Measurements from ENCODE around the gene BRMS1L.

Gene BRMS1L

DNA sequence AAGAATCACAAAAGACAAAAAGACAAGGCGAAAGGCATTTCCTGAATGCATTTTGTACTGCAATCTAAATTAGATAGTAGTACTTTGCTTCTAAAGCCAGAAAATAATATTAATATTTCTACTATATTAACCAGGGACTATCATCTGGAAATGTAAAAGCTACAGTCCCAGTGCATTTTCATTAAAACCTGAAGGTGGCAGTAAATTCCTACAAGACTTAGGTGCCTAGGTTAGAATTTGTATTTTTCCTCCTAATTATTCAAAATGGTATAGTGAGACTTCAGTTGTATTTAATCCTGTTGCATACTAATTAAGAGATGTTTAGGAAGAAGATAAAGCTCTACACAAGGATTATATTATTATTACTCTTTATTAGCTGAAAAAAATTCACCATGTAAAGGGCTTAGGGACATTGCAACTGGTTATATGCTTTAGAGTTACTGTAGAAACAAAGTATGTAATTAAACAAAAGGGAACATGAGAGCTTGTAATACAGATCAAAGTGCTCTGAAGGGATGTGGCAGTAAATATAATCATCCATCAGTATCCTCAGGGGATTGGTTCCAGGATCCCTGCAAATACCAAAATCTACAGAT is 53.6 kb downstream of the BRMS1L start:
- no peak for DNase-seq
- TF ChIP-seq EZH2 (IDR thresholded peaks at IDR 0.05; ENCODE audit: borderline replicate concordance, low read depth, low read length, severe bottlenecking): no peak
- TF ChIP-seq, protein P1, sequence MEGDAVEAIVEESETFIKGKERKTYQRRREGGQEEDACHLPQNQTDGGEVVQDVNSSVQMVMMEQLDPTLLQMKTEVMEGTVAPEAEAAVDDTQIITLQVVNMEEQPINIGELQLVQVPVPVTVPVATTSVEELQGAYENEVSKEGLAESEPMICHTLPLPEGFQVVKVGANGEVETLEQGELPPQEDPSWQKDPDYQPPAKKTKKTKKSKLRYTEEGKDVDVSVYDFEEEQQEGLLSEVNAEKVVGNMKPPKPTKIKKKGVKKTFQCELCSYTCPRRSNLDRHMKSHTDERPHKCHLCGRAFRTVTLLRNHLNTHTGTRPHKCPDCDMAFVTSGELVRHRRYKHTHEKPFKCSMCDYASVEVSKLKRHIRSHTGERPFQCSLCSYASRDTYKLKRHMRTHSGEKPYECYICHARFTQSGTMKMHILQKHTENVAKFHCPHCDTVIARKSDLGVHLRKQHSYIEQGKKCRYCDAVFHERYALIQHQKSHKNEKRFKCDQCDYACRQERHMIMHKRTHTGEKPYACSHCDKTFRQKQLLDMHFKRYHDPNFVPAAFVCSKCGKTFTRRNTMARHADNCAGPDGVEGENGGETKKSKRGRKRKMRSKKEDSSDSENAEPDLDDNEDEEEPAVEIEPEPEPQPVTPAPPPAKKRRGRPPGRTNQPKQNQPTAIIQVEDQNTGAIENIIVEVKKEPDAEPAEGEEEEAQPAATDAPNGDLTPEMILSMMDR (IDR thresholded peaks at IDR 0.05; ENCODE audit: borderline replicate concordance, extremely low read depth, low read length, poor library complexity, severe bottlenecking): peak; percentile 79

DNA sequence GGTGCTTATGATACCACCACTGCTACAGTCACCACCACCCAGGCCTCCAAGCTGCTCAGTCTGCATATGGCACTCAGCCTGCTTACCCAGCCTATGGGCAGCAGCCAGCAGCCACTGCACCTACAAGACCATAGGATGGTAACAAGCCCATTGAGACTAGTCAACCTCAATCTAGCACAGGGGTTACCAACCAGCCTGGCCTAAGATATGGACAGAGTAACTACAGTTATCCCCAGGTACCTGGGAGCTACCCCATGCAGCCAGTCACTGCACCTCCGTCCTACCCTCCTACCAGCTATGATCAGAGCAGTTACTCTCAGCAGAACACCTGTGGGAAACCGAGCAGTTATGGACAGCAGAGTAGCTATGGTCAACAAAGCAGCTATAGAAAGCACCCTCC is 55.1 kb downstream of the BRMS1L start:
- Histone ChIP-seq H2AFZ (ENCODE audit: low read depth, low read length) (no peak overlapping the region), H3K9me3 (ENCODE audit: insufficient read depth, low read length, severe bottlenecking) (no peaks in the 10 kb centered on the region), H3K4me3 (ENCODE audit: low read depth in 1 of 2, low read length in 2 of 2) (no peak overlapping the region), H3K4me2 (ENCODE audit: insufficient read depth, low read length) (no peak overlapping the region), H3K36me3 (ENCODE audit: insufficient read depth, low read length) (no peaks in the 10 kb centered on the region), H3K4me1 (ENCODE audit: insufficient read depth, low read length) (no peaks in the 10 kb centered on the region), H4K20me1 (ENCODE audit: insufficient read depth, low read length) (no peaks in the 10 kb centered on the region), H3K9ac (ENCODE audit: low read depth, low read length) (no peak overlapping the region), H3K27me3 (ENCODE audit: insufficient read depth, low read length, poor library complexity) (no peaks in the 10 kb centered on the region), H3K79me2 (ENCODE audit: insufficient read depth, low read length) (no peaks in the 10 kb centered on the region), H3K27ac (ENCODE audit: low read length) (no peak overlapping the region)
- TF ChIP-seq, protein P1 (IDR thresholded peaks at IDR 0.05; ENCODE audit: borderline replicate concordance, extremely low read depth, low read length, poor library complexity, severe bottlenecking): no peak
- TF ChIP-seq EZH2 (IDR thresholded peaks at IDR 0.05; ENCODE audit: borderline replicate concordance, low read depth, low read length, severe bottlenecking): no peak
- ATAC-seq (ENCODE audit: insufficient read depth, low read depth) (no peak), DNase-seq (no peak)

More for the DNA sequence above, 53.6 kb downstream of the BRMS1L start:
- no peaks in the 10 kb centered on the region for H3K79me2 ChIP-seq (ENCODE audit: insufficient read depth, low read length)
- no peak overlapping the region for H2AFZ ChIP-seq (ENCODE audit: low read depth, low read length)
- peak; percentile 58; the same call in 2 of the 3 replicates for ATAC-seq (ENCODE audit: insufficient read depth, low read depth)
- H4K20me1 ChIP-seq (ENCODE audit: insufficient read depth, low read length): no peaks in the 10 kb centered on the region
- no peaks in the 10 kb centered on the region for H3K4me1 ChIP-seq (ENCODE audit: insufficient read depth, low read length)
- H3K9me3 ChIP-seq (ENCODE audit: insufficient read depth, low read length, severe bottlenecking): no peaks in the 10 kb centered on the region
- no peaks in the 10 kb centered on the region for H3K27me3 ChIP-seq (ENCODE audit: insufficient read depth, low read length, poor library complexity)
- H3K4me3 ChIP-seq (ENCODE audit: low read depth in 1 of 2, low read length in 2 of 2): no peak overlapping the region
- no peaks in the 10 kb centered on the region for H3K36me3 ChIP-seq (ENCODE audit: insufficient read depth, low read length)
- H3K9ac ChIP-seq (ENCODE audit: low read depth, low read length): no peak overlapping the region
- no peak overlapping the region for H3K27ac ChIP-seq (ENCODE audit: low read length)
- H3K4me2 ChIP-seq (ENCODE audit: insufficient read depth, low read length): no peak overlapping the region

DNA sequence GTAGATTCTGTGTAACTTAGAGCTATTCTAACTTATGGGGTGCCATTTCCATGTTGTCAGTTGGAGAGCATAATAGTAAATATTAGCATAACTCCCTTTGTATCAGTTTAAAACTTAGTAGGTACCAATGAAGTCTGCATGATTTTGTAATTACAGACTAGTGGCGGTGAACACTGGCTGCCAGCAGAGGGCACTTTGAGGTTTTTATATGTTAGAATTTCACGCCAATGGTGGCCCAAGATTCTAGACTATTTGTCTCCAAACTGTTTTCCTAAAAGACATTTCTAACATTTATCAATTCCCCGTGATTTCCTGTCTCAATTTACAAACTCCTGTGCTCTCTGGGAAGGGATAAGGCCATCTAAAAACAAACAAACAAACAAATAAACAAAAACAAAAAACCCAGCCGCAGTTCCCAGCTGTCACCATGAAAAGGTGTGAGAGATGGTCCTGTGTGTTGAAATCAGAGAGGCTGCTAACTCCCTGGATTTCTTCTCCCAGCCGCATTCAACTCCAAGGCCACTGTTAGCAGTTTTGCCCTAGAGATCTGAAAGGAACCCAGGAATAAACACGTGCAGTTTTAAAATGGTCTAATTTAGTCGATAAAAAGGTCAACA is 57.6 kb downstream of the BRMS1L start:
- no peak overlapping the region for H3K9ac ChIP-seq (ENCODE audit: low read depth, low read length)
- DNase-seq (peak; percentile 54), ATAC-seq (ENCODE audit: insufficient read depth, low read depth) (peak; percentile 70)
- H3K4me2 ChIP-seq (ENCODE audit: insufficient read depth, low read length): no peak overlapping the region
- no peaks in the 10 kb centered on the region for H4K20me1 ChIP-seq (ENCODE audit: insufficient read depth, low read length)
- TF ChIP-seq EZH2 (IDR thresholded peaks at IDR 0.05; ENCODE audit: borderline replicate concordance, low read depth, low read length, severe bottlenecking): no peak
- TF ChIP-seq, protein P1 (IDR thresholded peaks at IDR 0.05; ENCODE audit: borderline replicate concordance, extremely low read depth, low read length, poor library complexity, severe bottlenecking): peak; percentile 80
- no peaks in the 10 kb centered on the region for H3K79me2 ChIP-seq (ENCODE audit: insufficient read depth, low read length)
- H3K36me3 ChIP-seq (ENCODE audit: insufficient read depth, low read length): no peaks in the 10 kb centered on the region
- H3K9me3 ChIP-seq (ENCODE audit: insufficient read depth, low read length, severe bottlenecking): no peaks in the 10 kb centered on the region
- no peak overlapping the region for H3K4me3 ChIP-seq (ENCODE audit: low read depth in 1 of 2, low read length in 2 of 2)
- H2AFZ ChIP-seq (ENCODE audit: low read depth, low read length): no peak overlapping the region; the same call in 1 of the 2 replicates
- no peak overlapping the region for H3K27ac ChIP-seq (ENCODE audit: low read length)
- no peaks in the 10 kb centered on the region for H3K27me3 ChIP-seq (ENCODE audit: insufficient read depth, low read length, poor library complexity)
- no peaks in the 10 kb centered on the region for H3K4me1 ChIP-seq (ENCODE audit: insufficient read depth, low read length)
